PC-3 (cell line): ENCODE data around the gene ATF1.

ENCODE experiments used
- CTCF ChIP-seq: fragments of 300-600 bp; sonication (generic); conservative IDR thresholded peaks from 2 replicates; pipeline ENCODE4 v1.5.1; 2017; ENCODE audit warnings: antibody characterized with exemption, low read depth, mild to moderate bottlenecking, low read length
- EZH2 ChIP-seq: fragments of 300-600 bp; sonication (generic); IDR thresholded peaks from one replicate; pipeline ENCODE4 v1.6.1; 2017; ENCODE audit warnings: antibody characterized with exemption, mild to moderate bottlenecking, low read length; ENCODE audit not compliant: unreplicated experiment
- EZH2phosphoT487 ChIP-seq: fragments of 300-600 bp; sonication (generic); IDR thresholded peaks from 2 replicates; pipeline ENCODE4 v1.6.1; 2018; ENCODE audit warnings: mild to moderate bottlenecking, antibody characterized with exemption, low read length, borderline replicate concordance

DNA sequence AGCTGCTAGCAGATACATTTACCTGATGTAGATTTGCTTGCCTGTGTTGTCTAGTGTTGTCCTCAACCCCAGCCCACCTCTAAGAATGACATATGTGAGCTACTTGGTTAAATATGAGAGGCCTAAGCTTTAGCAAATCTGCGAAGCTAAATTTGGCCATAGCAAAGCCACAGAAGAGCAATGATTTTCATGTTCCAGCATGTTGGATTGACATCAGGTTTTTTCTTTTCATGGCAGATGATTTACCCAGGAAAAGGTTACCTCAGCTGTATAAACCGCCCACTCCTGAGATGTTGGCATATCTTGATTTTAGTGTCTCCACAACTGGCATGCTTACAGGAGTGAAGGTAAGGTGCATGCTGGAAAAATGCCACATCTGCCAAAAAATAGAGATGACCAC is 36.4 kb upstream of the ATF1 start:
- TF ChIP-seq CTCF (no peak), EZH2phosphoT487 (no peak), EZH2 (no peak)
